SW 1271 (cell line): ENCODE measurements around the gene ACAD11.

ENCODE experiments used
- DNase-seq, 2 experiments: peaks; one replicate each; lab custom pipeline; 2025; lab: John Stamatoyannopoulos, UW

ACAD11 gene

DNA sequence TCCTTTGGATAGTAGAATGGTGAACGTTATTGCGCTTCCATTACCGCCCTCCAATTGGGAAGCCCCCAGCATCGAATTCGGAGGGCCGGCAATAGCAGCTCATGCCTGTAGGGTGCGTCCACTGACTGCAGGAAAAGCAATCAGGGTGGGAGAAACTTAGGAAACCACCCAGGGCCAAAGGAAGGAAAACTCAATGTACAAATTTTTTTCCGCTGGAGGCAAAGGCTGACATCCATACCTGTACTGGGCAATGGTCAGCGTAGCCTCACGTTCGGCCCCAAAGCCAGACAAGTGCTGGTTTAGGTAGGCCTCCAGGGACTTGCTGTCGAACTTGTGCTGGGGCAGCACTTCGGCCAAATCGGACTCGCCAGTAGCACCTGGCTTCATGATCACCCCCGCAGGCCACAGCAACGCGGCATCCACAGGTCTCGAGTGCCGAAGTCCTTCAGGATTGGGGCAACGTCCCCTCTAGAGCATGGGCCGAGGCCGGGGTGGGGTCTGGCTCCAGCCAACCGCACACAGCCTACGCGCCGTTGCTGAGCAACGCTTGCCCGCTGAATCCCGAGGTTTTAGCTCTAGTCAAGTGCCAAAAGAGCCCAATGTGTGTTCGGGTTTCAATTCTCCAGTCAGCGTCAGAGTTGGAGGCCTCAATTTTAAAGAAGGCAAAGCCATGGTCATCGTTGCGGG lies at the start of gene ACAD11:
TSS of gene ACAD11 (minus strand) at position 445 of the 687 bp plus-strand sequence. CDS start at position 387, 58 bp downstream.
- DNase-seq = peak; percentile 37 to 72

- no peak for DNase-seq
Observed at GRCh38 chr3:132703733-132704132, 44.1 kb upstream of the ACAD11 start.

- no peak for DNase-seq
Observed at GRCh38 chr3:132695422-132695821, 35.8 kb upstream of the ACAD11 start.

GRCh38 chr3:132694991-132695390 lies 35.4 kb upstream of the ACAD11 start:
- DNase-seq = no peak

DNA sequence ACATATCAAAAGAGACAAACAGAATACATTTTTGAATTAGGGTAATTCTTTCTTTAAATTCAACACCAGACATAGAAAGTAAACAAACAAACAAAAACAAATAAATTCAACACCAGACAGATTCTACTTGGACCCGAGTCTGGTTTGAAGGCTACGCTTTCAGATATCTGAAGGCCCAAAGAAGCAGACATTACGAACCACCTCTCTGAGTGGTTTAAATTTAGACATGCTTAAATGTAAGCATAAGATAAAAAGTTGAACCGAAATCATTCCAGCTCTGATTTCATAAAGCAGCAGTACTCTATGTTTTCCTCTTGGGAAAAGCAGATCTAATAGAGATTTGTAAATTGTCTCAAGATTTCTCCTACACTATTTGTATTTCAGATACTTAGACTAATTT lies 30.4 kb upstream of the ACAD11 start:
- DNase-seq = no peak

DNA sequence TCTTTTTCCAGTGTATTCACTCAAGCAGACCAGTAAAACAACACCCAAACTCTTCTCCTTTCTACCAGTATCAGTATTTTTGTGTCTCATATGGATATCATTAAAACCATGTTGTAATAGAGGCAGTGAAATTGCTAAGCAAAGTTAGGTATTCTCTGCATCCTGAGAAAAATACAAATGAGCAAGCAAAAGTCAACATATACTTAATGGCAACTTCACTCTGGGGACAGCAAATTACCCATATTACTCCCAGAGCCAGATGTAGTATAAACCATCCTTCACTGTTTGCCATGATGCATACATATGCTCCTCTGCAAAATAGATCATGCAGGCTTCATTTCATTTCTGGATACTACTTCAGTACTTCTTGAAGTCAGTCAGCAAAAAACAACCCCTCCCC lies 22.6 kb upstream of the ACAD11 start:
- no peak for DNase-seq

DNA sequence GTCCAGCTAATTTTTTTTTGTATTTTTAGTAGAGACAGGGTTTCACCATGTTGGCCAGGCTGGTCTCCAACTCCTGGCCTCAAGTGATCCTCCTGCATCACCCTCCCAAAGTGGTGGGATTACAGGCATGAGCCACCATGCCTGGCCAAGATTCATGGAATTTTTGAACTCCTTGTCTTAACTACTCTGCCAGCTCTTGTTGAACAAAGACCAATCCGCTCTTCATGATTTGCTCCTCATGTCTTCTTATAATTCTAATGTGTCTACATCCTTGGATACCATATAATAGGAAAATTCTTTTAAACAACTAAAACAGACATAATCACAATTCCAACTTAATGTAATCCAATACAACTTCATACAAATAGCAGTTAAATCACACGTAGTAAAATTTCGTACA lies 21.8 kb upstream of the ACAD11 start:
- DNase-seq = no peak

GRCh38 chr3:132679911-132680310 lies 20.3 kb upstream of the ACAD11 start:
- no peak for DNase-seq

DNA sequence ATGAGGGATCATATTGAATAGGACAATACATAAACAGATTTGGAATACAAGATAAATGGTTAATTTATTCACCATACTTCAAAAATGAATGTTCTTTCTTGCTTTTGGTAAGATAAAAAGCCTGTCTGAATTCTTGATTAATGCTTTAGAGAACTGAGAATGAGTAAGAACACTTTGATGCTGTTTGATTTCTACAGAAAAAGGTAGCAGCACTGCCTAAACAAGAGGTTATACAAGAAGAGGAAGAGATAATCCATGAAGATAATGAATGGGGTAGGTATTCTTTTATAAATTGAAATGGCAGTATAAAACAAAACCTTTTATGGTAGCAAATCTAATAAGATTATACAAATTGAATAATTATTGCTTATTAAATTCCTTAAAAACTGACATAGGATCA lies 15.8 kb upstream of the ACAD11 start:
- no peak for DNase-seq

- DNase-seq = no peak
Observed at GRCh38 chr3:132669256-132669777, 9.7 kb upstream of the ACAD11 start.

DNA sequence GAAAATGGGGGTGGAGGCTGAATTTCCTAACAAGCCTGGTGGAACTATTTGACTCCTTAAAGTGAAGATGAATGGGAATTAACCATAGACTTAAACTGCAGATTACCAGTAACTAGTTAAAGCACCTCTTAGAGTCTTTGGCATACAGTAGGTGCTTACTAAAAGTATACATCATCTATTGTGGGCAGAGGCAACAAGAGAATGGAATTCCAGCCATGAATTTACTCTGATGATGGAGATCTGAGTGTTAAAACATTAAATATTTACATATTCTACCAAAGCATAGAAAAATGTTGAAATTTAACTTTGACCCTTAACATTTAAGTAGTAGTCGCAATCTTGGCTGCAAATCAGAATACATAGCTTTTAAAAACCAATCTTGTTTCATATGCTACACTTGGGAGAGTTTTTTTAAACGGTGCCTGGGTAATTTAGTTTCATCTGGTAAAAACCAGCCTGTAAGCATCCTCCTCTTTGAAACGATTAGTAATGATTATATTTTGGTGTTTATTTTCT lies 5.7 kb upstream of the ACAD11 start:
- DNase-seq = no peak

- DNase-seq = no peak
Observed at GRCh38 chr3:132662212-132662611, 2.6 kb upstream of the ACAD11 start.

DNA sequence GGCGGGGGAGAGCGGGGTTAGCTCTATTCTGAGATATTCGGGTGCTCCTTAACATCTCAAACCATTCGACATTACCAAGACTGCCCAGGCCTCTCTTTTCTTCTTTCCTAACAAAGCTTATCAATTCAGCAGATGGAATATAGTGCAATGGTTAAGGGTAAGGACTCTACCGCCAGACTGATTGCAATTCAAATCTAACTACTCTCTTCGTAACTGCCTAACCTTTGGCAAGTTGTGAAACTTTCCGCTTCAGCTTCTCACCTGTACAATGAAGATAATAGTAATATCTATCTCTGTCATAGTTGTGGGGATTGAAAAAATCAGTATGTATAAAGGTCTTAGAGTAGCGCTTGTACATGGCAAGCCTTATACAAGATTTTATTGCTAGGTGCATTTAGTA lies 1.5 kb upstream of the ACAD11 start:
- no peak for DNase-seq

DNA sequence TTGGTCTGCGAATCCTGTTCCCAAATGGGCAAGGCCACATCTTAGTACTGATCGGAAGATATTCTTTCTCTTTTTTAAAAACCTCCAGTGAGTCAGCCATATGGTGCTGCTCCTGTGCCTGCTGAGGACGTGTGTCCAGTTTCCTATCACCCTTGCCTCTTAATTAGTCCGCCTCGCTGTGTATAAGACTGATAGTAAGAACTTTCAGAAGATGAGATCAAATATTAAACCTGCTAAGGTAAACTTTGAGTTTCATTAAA lies 1.1 kb upstream of the ACAD11 start:
- peak in 1 of 2 experiments; percentile 26 for DNase-seq

- peak; percentile 54 to 71 for DNase-seq
Observed at GRCh38 chr3:132660052-132660810, 622 bp upstream of the ACAD11 start, which contains the start of gene UBA5. Gene UBA5 (plus strand): TSS chr3:132660329. CDS start chr3:132660538, 209 bp downstream.

GRCh38 chr3:132659000-132659364 lies 627 bp downstream of the ACAD11 start:
- no peak for DNase-seq

- no peak for DNase-seq
Observed at GRCh38 chr3:132657869-132658747, 1.5 kb downstream of the ACAD11 start.

DNA sequence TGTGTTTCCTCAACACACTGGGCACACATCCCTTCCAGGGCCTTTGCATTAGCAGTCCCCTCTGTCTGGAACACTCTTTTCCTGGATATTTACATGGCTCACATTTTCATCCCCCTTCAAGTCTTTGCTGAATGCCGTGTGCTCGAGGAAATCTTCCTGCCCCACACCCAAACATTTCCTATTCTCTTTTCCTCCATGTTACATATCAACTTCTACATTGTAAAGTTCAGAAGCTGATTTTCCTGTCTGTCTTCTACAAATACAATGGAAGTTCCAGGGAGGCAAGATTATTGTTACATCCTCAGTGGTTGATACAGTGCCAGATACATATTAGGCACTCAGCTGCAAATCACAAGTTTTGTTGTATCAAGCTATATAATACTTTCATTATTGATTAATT lies 4.1 kb downstream of the ACAD11 start:
- DNase-seq = no peak

- no peak for DNase-seq
Observed at GRCh38 chr3:132654721-132655120, 4.9 kb downstream of the ACAD11 start.

DNA sequence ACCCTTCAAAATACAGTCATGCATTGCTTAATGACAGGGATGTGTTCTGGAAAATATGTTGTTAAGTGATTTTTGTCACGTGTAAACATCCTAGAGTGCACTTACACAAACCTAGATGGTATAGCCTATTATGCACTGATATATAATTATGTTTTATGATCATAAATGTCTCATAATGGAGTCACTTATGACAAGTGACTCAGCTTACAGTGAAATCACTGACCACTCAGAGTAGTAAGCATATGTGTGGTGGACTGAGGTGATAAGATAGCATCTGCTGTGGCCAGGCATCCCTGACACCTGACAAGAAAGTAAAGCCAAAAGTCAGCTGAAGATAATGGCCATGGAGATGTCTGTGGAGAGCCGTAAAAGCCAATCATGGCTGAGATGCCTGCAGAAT lies 5.4 kb downstream of the ACAD11 start:
- DNase-seq = no peak

- DNase-seq = no peak
Observed at GRCh38 chr3:132652640-132653270, 6.9 kb downstream of the ACAD11 start.

DNA sequence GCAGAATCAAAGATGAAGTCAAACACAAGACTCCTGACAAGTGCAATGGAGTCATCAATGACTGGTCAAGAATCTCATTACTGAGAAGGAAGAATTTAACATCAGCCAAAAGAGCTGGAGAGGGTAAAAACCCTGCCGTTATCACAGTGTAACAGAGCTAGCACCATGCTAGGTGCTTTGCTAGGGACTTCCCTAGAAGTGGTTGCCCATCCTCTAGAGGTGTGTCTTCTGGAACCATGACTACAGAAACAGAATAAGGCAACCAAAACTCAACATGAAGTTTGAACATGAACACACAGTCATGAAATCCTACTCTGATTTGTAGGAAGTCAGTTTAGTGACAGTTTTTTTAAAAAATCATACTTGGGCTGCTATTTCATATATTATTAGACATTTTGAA lies 9.5 kb downstream of the ACAD11 start:
- no peak for DNase-seq
